Upper lobe of right lung (tissue), 1 donor: ENCODE results near the gene CEMIP. TPM values are rescaled to one million over a fixed set of nuclear protein-coding genes. Genes with fewer than 3 reads are reported as not detected.

Experiments used
- ATAC-seq: fragments of 200-7000 bp; cut with Tn5 transposase; one replicate; pipeline ENCODE4 v1.9.1; 2020; ENCODE audit warnings: mild to moderate bottlenecking, moderate library complexity
- DNase-seq: peaks from one replicate; pipeline ENCODE4 v3.0.0-alpha.2; 2020
- H3K27ac ChIP-seq: fragments of 200-600 bp; one replicate; pipeline ENCODE4 v1.8.0; 2022
- H3K27me3 ChIP-seq: fragments of 200-600 bp; one replicate; pipeline ENCODE4 v1.8.0; 2022; ENCODE audit warnings: mild to moderate bottlenecking
- H3K36me3 ChIP-seq: fragments of 200-600 bp; one replicate; pipeline ENCODE4 v1.8.0; 2022
- H3K4me1 ChIP-seq: fragments of 200-600 bp; one replicate; pipeline ENCODE4 v1.8.0; 2022
- H3K4me3 ChIP-seq: fragments of 200-600 bp; one replicate; pipeline ENCODE4 v1.8.0; 2022; ENCODE audit warnings: mild to moderate bottlenecking
- H3K9me3 ChIP-seq: fragments of 200-600 bp; one replicate; pipeline ENCODE4 v1.8.0; 2022
- intact Hi-C: fragments of 100-400 bp; cut with DNase I; formaldehyde crosslinking; loops from one replicate; pipeline ENCODE4 v1.11.0; 2022
- total RNA-seq: library from RNA; stranded (reverse); fragmentation: NEBNext Ultra II Directional; extraction: Animal tissue kit (Norgen Biotek cat#: 25700); gene quantifications from one replicate; pipeline ENCODE4 v1.2.1, GENCODE V29; 2021
- TF ChIP-seq, protein P1 (sequence below): fragments of 200-600 bp; IDR thresholded peaks from one replicate; pipeline ENCODE4 v1.8.0; 2022; ENCODE audit warnings: antibody characterized with exemption
- donor health status: DM: no; HTN: yes; CAD: no; lungs with severe emphysema.

Gene CEMIP
- total RNA-seq, 1 donor from 2014 or later = 17.3 TPM

DNA sequence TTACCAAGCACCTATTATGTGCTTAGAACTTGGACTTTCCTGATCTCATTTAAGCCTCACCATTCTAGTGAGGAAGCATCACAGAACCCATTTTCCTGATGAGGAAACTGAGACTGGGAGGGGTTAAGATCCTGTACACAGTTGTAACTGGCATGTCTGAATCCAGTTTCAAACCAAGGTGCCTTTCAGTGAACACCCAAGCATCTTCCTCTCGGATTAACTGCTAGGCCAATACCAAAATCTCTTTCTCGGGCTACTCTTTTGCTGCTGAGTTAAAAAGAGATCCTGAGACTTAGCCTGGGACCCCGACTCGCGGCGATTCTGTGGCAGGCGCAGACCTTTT lies 578 bp upstream of the CEMIP start:
- no peaks in the 10 kb centered on the region for H3K9me3 ChIP-seq
- H3K27ac ChIP-seq = no peak overlapping the region
- ATAC-seq (no peak), DNase-seq (no peak)
- H3K4me1 ChIP-seq = peaks cover 35% of the 10 kb centered on the region
- H3K4me3 ChIP-seq = peak overlapping the region; percentile 51
- intact Hi-C loops = loop anchor here (5.0 kb wide), 2 partner anchors 211 to 321 kb away; no protein-coding TSS in a partner anchor
- H3K27me3 ChIP-seq = peaks cover 30% of the 10 kb centered on the region
- TF ChIP-seq, protein P1, sequence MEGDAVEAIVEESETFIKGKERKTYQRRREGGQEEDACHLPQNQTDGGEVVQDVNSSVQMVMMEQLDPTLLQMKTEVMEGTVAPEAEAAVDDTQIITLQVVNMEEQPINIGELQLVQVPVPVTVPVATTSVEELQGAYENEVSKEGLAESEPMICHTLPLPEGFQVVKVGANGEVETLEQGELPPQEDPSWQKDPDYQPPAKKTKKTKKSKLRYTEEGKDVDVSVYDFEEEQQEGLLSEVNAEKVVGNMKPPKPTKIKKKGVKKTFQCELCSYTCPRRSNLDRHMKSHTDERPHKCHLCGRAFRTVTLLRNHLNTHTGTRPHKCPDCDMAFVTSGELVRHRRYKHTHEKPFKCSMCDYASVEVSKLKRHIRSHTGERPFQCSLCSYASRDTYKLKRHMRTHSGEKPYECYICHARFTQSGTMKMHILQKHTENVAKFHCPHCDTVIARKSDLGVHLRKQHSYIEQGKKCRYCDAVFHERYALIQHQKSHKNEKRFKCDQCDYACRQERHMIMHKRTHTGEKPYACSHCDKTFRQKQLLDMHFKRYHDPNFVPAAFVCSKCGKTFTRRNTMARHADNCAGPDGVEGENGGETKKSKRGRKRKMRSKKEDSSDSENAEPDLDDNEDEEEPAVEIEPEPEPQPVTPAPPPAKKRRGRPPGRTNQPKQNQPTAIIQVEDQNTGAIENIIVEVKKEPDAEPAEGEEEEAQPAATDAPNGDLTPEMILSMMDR = no peak
- no peaks in the 10 kb centered on the region for H3K36me3 ChIP-seq

DNA sequence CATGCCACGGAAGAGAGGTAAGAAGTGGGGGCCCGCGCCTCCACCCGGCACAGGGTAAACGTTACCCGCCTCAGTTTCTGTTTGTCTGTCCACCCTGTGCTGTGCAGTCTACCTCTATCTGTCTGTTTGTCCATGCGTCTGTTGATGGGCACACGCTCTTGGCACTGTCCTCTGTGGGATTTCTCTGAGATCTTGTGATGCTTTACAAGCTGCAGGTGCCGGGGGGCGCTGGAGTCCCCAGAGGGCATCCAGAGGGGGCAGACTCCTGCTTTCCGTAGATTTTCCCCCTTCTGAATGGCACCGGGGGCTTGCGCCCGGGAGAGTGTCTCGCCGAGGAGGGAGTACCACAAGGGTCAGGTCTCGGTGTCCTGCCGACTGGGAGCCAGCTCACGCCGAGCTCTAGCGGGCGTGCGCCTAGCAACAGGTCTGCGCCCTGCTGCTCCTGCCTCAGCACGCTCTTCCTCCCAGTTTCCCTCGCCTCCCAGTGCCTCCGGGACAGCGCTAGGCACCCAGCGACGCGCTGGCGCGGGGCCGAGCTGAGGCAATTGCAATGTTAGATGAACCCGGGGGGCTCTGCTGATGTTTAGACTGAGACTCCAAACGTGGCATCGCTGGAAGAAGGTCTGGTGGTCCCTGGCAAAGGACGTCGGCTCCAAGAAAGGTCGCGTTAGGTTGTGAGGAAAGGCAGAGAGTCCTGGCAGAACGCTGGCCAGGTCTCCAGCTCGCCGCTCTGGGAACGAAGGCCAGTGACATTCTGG lies 667 bp downstream of the CEMIP start:
- Histone ChIP-seq H3K36me3 (no peaks in the 10 kb centered on the region), H3K4me1 (peaks cover 35% of the 10 kb centered on the region), H3K27me3 (peaks cover 34% of the 10 kb centered on the region), H3K9me3 (no peaks in the 10 kb centered on the region), H3K4me3 (peak overlapping the region; percentile 51), H3K27ac (no peak overlapping the region)
- peak; percentile 67 for DNase-seq
- ATAC-seq = peak; percentile 14
- TF ChIP-seq, protein P1 = no peak
- intact Hi-C loops = loop anchor here (5.0 kb wide), 2 partner anchors 213 to 323 kb away; no protein-coding TSS in a partner anchor

DNA sequence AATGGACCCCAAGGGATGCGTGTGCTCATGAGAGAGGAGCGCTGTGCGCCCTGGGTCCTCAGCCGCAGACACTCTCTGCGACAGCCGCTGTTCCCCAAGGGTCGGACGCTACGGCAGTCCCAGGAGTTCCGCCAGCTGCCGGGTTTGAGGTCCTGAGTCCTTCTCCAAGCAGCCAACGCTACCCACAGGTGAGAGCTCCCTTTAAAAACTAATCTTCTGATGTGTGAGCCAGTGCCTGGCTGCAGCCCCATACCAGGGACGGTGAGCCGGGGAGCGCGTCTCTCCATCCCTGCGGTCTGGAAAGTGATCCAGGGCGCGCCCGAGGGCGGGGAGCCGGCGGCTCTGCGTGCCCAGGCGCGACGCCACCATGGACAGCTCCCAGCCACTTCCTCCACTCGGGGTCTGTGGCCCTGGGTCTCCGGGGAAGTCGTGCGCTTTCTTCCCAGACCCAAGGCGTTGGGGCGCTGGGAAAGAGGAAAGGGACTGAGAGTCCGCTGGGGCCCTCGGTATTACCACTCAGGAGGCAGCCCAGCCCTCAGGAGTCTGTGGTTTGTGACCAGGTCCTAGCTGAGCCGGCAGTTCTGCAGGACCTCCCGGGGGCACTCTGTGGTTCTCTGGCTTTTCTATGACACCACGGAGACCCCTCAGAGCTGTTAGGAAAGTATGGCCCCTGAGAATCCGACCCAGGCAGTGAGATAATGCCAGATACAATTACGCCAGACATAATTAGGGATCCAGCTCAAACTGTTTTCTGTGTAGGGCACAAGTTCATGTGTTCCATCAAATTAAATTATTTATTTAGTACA lies 1.4 kb downstream of the CEMIP start:
- H3K27me3 ChIP-seq = peaks cover 34% of the 10 kb centered on the region
- H3K36me3 ChIP-seq = no peaks in the 10 kb centered on the region
- DNase-seq (peak; percentile 82), ATAC-seq (peak; percentile 58)
- TF ChIP-seq, protein P1 = no peak
- H3K4me1 ChIP-seq = peaks cover 35% of the 10 kb centered on the region
- peak overlapping the region; percentile 51 for H3K4me3 ChIP-seq
- H3K9me3 ChIP-seq = no peaks in the 10 kb centered on the region
- intact Hi-C loops = no loop called here
- no peak overlapping the region for H3K27ac ChIP-seq

DNA sequence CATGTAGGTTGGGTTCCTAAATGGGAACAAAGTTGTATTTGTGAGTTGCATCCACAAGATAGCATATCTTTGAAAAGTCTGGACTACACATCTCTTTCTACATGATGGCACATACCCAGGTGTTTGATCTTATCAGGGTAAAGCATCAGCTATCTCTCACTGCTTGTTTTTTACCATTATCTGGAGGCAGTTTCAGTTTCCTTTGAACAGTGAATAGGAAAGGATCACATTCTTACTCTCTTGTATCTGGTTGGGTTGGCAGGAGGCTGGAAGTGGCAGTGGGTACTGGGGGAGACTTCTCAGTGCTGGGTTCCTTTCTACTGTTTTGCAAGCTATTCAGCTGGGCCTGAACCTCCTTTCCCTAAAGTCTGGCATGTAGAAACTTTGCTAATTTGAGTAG lies 4.1 kb downstream of the CEMIP start:
- no peak for DNase-seq
- ATAC-seq = no peak
- Histone ChIP-seq H3K4me1 (peaks cover 18% of the 10 kb centered on the region), H3K4me3 (no peak overlapping the region), H3K36me3 (no peaks in the 10 kb centered on the region), H3K27ac (no peak overlapping the region), H3K9me3 (no peaks in the 10 kb centered on the region), H3K27me3 (peaks cover 26% of the 10 kb centered on the region)
- intact Hi-C loops = no loop called here
- TF ChIP-seq, protein P1 = no peak

DNA sequence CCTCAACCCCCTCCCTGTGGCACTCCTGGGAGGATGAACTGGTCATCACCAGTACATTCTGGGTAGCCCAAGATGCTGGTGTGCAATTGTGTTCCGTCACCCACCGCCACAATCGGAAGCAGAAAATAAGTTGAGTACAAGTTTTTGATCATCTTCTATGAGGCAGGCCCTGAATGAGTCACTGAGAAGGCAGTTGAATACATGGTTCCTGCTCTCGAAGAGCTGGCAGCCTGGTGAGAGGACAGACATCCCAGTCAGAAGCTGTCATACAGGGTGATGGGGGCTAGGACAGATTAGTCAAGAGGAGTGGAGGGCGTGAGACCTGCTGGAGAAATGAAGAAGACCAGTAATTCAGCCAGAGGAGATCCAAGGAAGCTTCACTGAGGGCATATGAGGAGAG lies 6.2 kb downstream of the CEMIP start:
- no peak for DNase-seq
- Histone ChIP-seq H3K27me3 (peaks cover 16% of the 10 kb centered on the region), H3K4me3 (no peak overlapping the region), H3K9me3 (no peaks in the 10 kb centered on the region), H3K27ac (no peak overlapping the region), H3K36me3 (no peaks in the 10 kb centered on the region), H3K4me1 (peaks cover 4% of the 10 kb centered on the region)
- intact Hi-C loops = no loop called here
- TF ChIP-seq, protein P1 = no peak
- ATAC-seq = no peak
